Heart left ventricle (tissue), 13 donors: ENCODE results near the gene HEBP1.

Experiments
- CTCF ChIP-seq, 12 donors: fragments of 200-600 bp; sonication (generic) in 4 of 12; IDR thresholded peaks; one replicate each; pipeline versions ENCODE4 v1.5.0 to v1.8.0; 2018 to 2022; ENCODE audit warnings: antibody characterized with exemption in 12 of 12, mild to moderate bottlenecking in 5 of 12
- POLR2A ChIP-seq, 2 donors: fragments of 450-650 bp; IDR thresholded peaks; one replicate each; pipeline ENCODE4 v1.6.1; 2017; ENCODE audit warnings: antibody characterized with exemption in 2 of 2, mild to moderate bottlenecking in 2 of 2, moderate library complexity in 2 of 2
- donor health status: ischemic (EF 13 %, LVEDD 7.1; RV severe dilation, severe dysfunction).
- donor health status: DM: no; HTN: yes; CAD: no.
- donor health status: DM: no; HTN: no; CAD: no.
- donor health status: ischemic (EF 25% LVEDD 6.9; RV normal size, moderate dysfunction).
- donor health status: ischemic (EF 25% LVEDD 5.7; RV mildly dilated, moderate dysfunction).
- donor health status: ischemic (EF 35%, LVEDD 5.7; RV mildly dilated, moderate dysfunction).
- donor health status: nonischemic (EF 11% LVEDD 7.7; RV severe dilation, severe dysfunction).
- donor health status: DM: yes; HTN: yes; CAD: no.
- donor health status: PGD.
- donor health status: ischemic (EF 29% LVEDD 5.4; RV normal size, mild dysfunction).
- donor health status: nonischemic (EF 23%, LVEDD 6.1; RV moderate dilation, normal function).

- TF ChIP-seq CTCF (IDR thresholded peaks at IDR 0.05) (no peak), POLR2A (IDR thresholded peaks at IDR 0.05) (no peak)
Measured at GRCh38 chr12:12947902-12948301, 52.2 kb downstream of the HEBP1 start.
